Neutrophil (primary cell): ENCODE data around the gene RAB10.

Experiments
- H3K27ac ChIP-seq: fragments of 200-600 bp; sonication (generic); 2 replicates; pipeline ENCODE4 v1.5.1; 2016; ENCODE audit warnings: mild to moderate bottlenecking, moderate library complexity
- H3K27me3 ChIP-seq: fragments of 200-600 bp; sonication (generic); 2 replicates; pipeline ENCODE4 v1.6.0; 2016; ENCODE audit warnings: mild to moderate bottlenecking
- H3K36me3 ChIP-seq: fragments of 200-600 bp; sonication (generic); 2 replicates; pipeline ENCODE4 v1.5.1; 2017
- H3K4me1 ChIP-seq, 2 experiments: fragments of 200-600 bp in 1 of 2; sonication (generic) in 1 of 2; 1 replicate in 1 of 2; 2 replicates in 1 of 2; pipeline versions ENCODE4 v1.5.1 to v1.6.1; 2013 to 2016; ENCODE audit warnings: low read depth in 1 of 2, low read length in 1 of 2, mild to moderate bottlenecking in 1 of 2, moderate library complexity in 1 of 2; ENCODE audit not compliant: control insufficient read depth in 1 of 2, insufficient read depth in 1 of 2
- H3K4me3 ChIP-seq, 2 experiments: fragments of 200-600 bp in 1 of 2; sonication (generic) in 1 of 2; 1 replicate in 1 of 2; 2 replicates in 1 of 2; pipeline ENCODE4 v1.5.1; 2013 to 2016; ENCODE audit warnings: low read depth in 1 of 2, low read length in 1 of 2, mild to moderate bottlenecking in 1 of 2, moderate library complexity in 1 of 2
- H3K9me3 ChIP-seq: fragments of 200-600 bp; sonication (generic); 2 replicates; pipeline ENCODE4 v1.5.1; 2016
- TF ChIP-seq, protein P1 (sequence below): fragments of 200-600 bp; sonication (generic); IDR thresholded peaks from 2 replicates; pipeline ENCODE4 v1.5.1; 2016; ENCODE audit warnings: antibody characterized with exemption

The RAB10 gene

DNA sequence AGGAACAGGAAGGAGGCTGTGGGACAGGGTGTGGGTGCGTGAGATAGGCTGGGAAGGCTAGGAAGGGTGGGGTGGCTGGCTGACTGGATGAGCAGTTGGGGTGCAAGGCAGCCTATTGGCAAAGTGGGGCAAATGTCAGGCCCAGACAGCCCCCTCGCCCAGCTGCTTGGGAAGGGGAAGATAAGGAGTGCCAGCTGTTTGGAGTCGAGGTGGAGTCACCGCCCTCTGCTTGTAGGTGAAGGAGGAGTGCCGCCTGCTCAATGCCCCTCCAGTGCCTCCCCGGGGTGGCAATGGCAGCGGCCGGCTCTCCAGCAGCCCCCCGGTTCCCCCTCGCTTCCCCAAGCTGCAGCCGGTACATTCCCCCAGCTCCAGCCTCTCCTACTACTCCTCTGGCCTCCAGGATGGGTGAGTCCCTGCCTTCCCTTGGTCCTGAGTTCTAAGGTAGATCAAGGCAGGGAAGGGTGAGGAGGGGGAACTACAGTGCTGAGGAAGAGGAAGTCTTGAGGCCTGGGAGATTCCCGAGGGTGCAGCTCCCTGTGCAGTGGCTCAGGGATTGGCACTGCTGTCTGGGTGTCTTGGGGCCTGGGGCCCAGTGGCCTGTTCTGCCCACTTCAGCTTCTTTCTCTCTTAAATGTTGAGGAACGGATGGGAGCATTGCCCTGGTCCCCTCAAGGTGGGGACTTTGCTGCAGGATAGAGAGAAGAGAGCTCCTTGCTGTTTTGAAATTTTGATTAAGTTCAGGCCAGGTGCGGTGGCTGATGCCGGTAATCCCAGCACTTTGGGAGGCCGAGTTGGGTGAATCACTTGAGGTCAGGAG lies 152.3 kb downstream of the RAB10 start:
- H3K27ac ChIP-seq = no peak overlapping the region
- H3K36me3 ChIP-seq = peaks cover 20% of the 10 kb centered on the region
- H3K4me3 ChIP-seq = no peak overlapping the region
- no peaks in the 10 kb centered on the region for H3K9me3 ChIP-seq
- peaks cover 8 to 9% of the 10 kb centered on the region in 2 experiments for H3K4me1 ChIP-seq
- H3K27me3 ChIP-seq = peaks cover 55% of the 10 kb centered on the region
- TF ChIP-seq, protein P1, sequence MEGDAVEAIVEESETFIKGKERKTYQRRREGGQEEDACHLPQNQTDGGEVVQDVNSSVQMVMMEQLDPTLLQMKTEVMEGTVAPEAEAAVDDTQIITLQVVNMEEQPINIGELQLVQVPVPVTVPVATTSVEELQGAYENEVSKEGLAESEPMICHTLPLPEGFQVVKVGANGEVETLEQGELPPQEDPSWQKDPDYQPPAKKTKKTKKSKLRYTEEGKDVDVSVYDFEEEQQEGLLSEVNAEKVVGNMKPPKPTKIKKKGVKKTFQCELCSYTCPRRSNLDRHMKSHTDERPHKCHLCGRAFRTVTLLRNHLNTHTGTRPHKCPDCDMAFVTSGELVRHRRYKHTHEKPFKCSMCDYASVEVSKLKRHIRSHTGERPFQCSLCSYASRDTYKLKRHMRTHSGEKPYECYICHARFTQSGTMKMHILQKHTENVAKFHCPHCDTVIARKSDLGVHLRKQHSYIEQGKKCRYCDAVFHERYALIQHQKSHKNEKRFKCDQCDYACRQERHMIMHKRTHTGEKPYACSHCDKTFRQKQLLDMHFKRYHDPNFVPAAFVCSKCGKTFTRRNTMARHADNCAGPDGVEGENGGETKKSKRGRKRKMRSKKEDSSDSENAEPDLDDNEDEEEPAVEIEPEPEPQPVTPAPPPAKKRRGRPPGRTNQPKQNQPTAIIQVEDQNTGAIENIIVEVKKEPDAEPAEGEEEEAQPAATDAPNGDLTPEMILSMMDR = no peak
